Testis (tissue), 3 donors: ENCODE measurements around the gene CLIP4. TPM values are rescaled to one million over a fixed set of nuclear protein-coding genes. Genes with fewer than 3 reads are reported as not detected.
"Not testable (repeated sequence)": the region's sequence is repeated elsewhere in the genome, so short reads cannot be mapped to it uniquely, and the experiment has no call there.

ENCODE experiments used
- DNase-seq: peaks from one replicate; pipeline ENCODE4 v3.0.0-alpha.2; 2019
- H3K27ac ChIP-seq, 2 donors: fragments of 200-600 bp; sonication (generic); one replicate each; pipeline ENCODE4 v1.5.1; 2019
- H3K27me3 ChIP-seq: fragments of 200-600 bp; sonication (generic); one replicate; pipeline ENCODE4 v1.5.1; 2019
- H3K36me3 ChIP-seq: fragments of 200-600 bp; sonication (generic); one replicate; pipeline ENCODE4 v1.5.1; 2017; ENCODE audit warnings: low read depth; ENCODE audit errors: missing control alignments
- H3K4me1 ChIP-seq: fragments of 200-600 bp; sonication (generic); one replicate; pipeline ENCODE4 v1.5.1; 2019
- H3K4me3 ChIP-seq, 2 donors: fragments of 200-600 bp; sonication (generic); one replicate each; pipeline ENCODE4 v1.5.1; 2017 to 2019
- H3K9me3 ChIP-seq: fragments of 200-600 bp; sonication (generic); one replicate; pipeline ENCODE4 v1.5.1; 2017
- CTCF ChIP-seq, 3 experiments: fragments of 450-650 bp in 2 of 3; fragments of 200-600 bp in 1 of 3; sonication (generic) in 1 of 3; IDR thresholded peaks; one replicate each; pipeline ENCODE4 v1.5.1; 2016 to 2019; ENCODE audit warnings: antibody characterized with exemption in 3 of 3, mild to moderate bottlenecking in 2 of 3, moderate library complexity in 1 of 3
- POLR2A ChIP-seq: fragments of 450-650 bp; IDR thresholded peaks from one replicate; pipeline ENCODE4 v1.6.1; 2017; ENCODE audit warnings: antibody characterized with exemption, mild to moderate bottlenecking, moderate library complexity
- WGBS, 2 donors: methylation state at CpG; one replicate each; pipeline ENCODE4 v1.1.5; 2018; 5-methylcytosine and 5-hydroxymethylcytosine counted together
- intact Hi-C: fragments of 100-400 bp; cut with DNase I; formaldehyde crosslinking; loops from one replicate; pipeline ENCODE4 v1.15.1; 2023; ENCODE audit warnings: low total_unique reads
- polyA plus RNA-seq: library from polyadenylated mRNA; stranded (reverse); fragments of 350-450 nt; fragmentation: Illumina TruSeq; extraction: RNeasy Lipid Tissue Mini Kit (QIAGEN cat#74804); gene quantifications from one replicate; pipeline ENCODE4 v1.2.3, GENCODE V29; 2014; ENCODE audit warnings: low read depth, low replicate concordance; ENCODE audit not compliant: insufficient read depth
- total RNA-seq, 2 donors: library from RNA; depleted of rRNA; stranded (reverse); fragments of >200 nt; gene quantifications; one replicate each; pipeline ENCODE4 v1.2.3, GENCODE V29; 2016

Gene CLIP4
- total and polyA plus RNA-seq, 3 donors from 2014 or later = 38.2 to 54.3 (median 43.1) TPM

- Histone ChIP-seq H3K4me3 (no peak overlapping the region), H3K36me3 (no peaks in the 10 kb centered on the region), H3K27me3 (no peaks in the 10 kb centered on the region), H3K9me3 (no peaks in the 10 kb centered on the region), H3K27ac (no peak overlapping the region), H3K4me1 (no peaks in the 10 kb centered on the region)
- DNase-seq = no peak
- WGBS, 2 donors = 74 to 80% methylated on average over 2 to 10 of the region's 12 CpGs
- TF ChIP-seq POLR2A (no peak), CTCF (IDR thresholded peaks at IDR 0.05) (no peak)
- intact Hi-C loops = no loop called here
Measured at GRCh38 chr2:29080886-29081743, 34.1 kb upstream of the CLIP4 start.

DNA sequence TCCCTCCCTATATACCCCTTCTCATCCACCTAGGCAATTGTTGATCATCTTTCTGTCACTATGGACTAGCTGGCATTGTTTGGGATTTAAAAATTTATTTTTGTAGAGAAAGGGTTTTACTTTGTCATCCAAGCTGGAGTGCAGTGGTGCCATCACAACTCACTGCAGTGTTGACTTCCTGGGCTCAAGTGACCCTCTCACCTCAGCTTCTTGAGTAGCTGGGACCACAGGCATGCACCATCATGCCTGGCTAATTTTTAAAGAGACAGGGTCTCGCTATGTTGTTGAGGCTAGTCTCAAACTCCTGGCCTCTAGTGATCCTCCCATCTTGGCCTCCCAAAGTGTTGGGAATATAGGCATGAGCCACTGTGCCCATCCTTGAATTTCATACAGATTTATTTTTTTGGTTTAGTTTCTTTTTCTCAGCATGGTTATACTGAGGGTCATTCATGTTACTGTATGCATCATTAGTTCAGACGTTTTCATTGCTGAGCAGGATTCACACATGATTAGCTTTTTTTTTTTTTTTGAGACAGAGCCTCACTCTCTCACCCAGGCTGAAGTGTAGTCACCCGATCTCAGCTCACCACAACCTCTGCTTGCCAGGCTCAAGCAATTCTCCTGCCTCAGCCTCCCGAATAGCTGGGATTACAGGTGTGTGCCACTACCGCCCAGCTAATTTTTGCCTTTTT lies 32.3 kb upstream of the CLIP4 start:
- H3K36me3 ChIP-seq = no peaks in the 10 kb centered on the region
- H3K27me3 ChIP-seq = no peaks in the 10 kb centered on the region
- intact Hi-C loops = no loop called here
- WGBS, 2 donors = 87 to 92% methylated on average over 5 of the region's 5 CpGs
- TF ChIP-seq POLR2A (no peak), CTCF (IDR thresholded peaks at IDR 0.05) (no peak)
- no peak overlapping the region for H3K4me3 ChIP-seq
- H3K9me3 ChIP-seq = no peaks in the 10 kb centered on the region
- H3K27ac ChIP-seq = no peak overlapping the region
- no peaks in the 10 kb centered on the region for H3K4me1 ChIP-seq
- no peak for DNase-seq

DNA sequence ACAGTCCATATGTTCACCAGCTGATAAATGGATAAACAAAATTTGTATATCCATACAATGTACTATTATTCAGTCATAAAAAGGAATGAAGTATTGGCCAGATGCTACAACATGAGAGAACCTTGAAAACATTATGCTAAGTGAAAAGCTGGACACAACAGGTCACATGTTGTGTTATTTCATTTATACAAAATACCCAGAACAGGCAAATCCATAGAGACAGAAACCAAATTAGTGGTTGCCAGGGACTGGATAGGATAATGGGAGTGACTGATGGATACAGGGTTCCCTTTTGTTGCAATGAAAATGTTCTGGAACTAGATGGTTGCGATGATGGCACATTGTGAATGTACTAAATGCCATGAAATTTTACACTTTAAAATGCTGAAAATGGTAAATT lies 30.7 kb upstream of the CLIP4 start:
- Histone ChIP-seq H3K9me3 (no peaks in the 10 kb centered on the region), H3K4me3 (no peak overlapping the region), H3K27me3 (no peaks in the 10 kb centered on the region), H3K4me1 (no peaks in the 10 kb centered on the region), H3K36me3 (no peaks in the 10 kb centered on the region), H3K27ac (no peak overlapping the region)
- intact Hi-C loops = no loop called here
- DNase-seq = no peak
- 90 to 91% methylated on average over 1 of the region's 1 CpG for WGBS, 2 donors
- no peak for TF ChIP-seq POLR2A
- TF ChIP-seq CTCF (IDR thresholded peaks at IDR 0.05) = no peak

- H3K4me1 ChIP-seq, intact Hi-C loops, DNase-seq, H3K4me3 ChIP-seq, H3K27ac ChIP-seq, H3K9me3 ChIP-seq, H3K36me3 ChIP-seq, H3K27me3 ChIP-seq: not testable (repeated sequence)
- WGBS, 2 donors = 86 to 98% methylated on average over 7 of the region's 7 CpGs
Measured at GRCh38 chr2:29090311-29090710, 24.9 kb upstream of the CLIP4 start.

- 87 to 92% methylated on average over 8 of the region's 8 CpGs for WGBS, 2 donors
- H3K36me3 ChIP-seq = no peaks in the 10 kb centered on the region
- H3K9me3 ChIP-seq = no peaks in the 10 kb centered on the region
- no peak overlapping the region for H3K27ac ChIP-seq
- DNase-seq = no peak
- H3K4me3 ChIP-seq = no peak overlapping the region
- no peaks in the 10 kb centered on the region for H3K27me3 ChIP-seq
- TF ChIP-seq CTCF (IDR thresholded peaks at IDR 0.05) (no peak), POLR2A (no peak)
- H3K4me1 ChIP-seq = no peaks in the 10 kb centered on the region
- intact Hi-C loops = no loop called here
Measured at GRCh38 chr2:29096969-29097368, 18.2 kb upstream of the CLIP4 start.
